HEK293 (cell line): Measurements from ENCODE around the gene PYCR2.

Source experiments
- CTCF ChIA-PET: fragments of 350-600 bp; formaldehyde crosslinking; extraction: SDS; loops from one replicate; lab custom pipeline; 2021; ENCODE audit warnings: antibody characterized with exemption; lab: Yijun Ruan, JAX
- POLR2A ChIA-PET: fragments of 300-600 bp; formaldehyde crosslinking; extraction: SDS; loops from one replicate; lab custom pipeline; 2020; ENCODE audit warnings: antibody characterized with exemption, inconsistent platforms; lab: Yijun Ruan, JAX
- H3K27ac ChIP-seq: fragments of 200-500 bp; sonication (Bioruptor generic); 2 replicates; pipeline ENCODE4 v1.5.1; 2014; ENCODE audit warnings: low read depth, low read length, control low read depth, inconsistent platforms; ENCODE audit errors: extremely low read depth
- H3K36me3 ChIP-seq, 2 experiments: fragments of 200-500 bp in 1 of 2; sonication (Bioruptor generic) in 1 of 2; 1 replicate in 1 of 2; 2 replicates in 1 of 2; pipeline ENCODE4 v1.5.1; 2014 to 2017; ENCODE audit warnings: inconsistent platforms in 2 of 2, low read length in 2 of 2; ENCODE audit not compliant: control insufficient read depth in 2 of 2, insufficient read depth in 1 of 2
- H3K4me1 ChIP-seq: fragments of 200-500 bp; sonication (Bioruptor generic); 2 replicates; pipeline ENCODE4 v1.5.1; 2014; ENCODE audit warnings: mild to moderate bottlenecking, low read length, inconsistent platforms; ENCODE audit not compliant: control insufficient read depth, insufficient read depth
- H3K4me3 ChIP-seq: 2 replicates; pipeline ENCODE4 v1.5.1; 2011; ENCODE audit warnings: low read depth, mild to moderate bottlenecking, control low read depth, low read length, moderate library complexity
- H3K9me3 ChIP-seq: fragments of 200-500 bp; sonication (Bioruptor generic); 2 replicates; pipeline ENCODE4 v1.5.1; 2014; ENCODE audit warnings: low read depth, low read length, inconsistent platforms; ENCODE audit not compliant: control insufficient read depth, insufficient read depth
- GFI1B ChIP-seq: fragments of 450-650 bp; formaldehyde crosslinking; IDR thresholded peaks from 2 replicates; pipeline ENCODE4 v1.5.1; 2016; ENCODE audit warnings: missing biosample characterization, missing genetic modification characterization
- SCRT1 ChIP-seq: fragments of 450-650 bp; formaldehyde crosslinking; IDR thresholded peaks from 2 replicates; pipeline ENCODE4 v1.5.1; 2016; ENCODE audit warnings: missing biosample characterization, missing genetic modification characterization, borderline replicate concordance
- ZBTB21 ChIP-seq: fragments of 450-650 bp; formaldehyde crosslinking; IDR thresholded peaks from 2 replicates; pipeline ENCODE4 v1.5.1; 2017; ENCODE audit warnings: missing biosample characterization, missing genetic modification characterization
- ZBTB8A ChIP-seq: fragments of 450-650 bp; formaldehyde crosslinking; IDR thresholded peaks from 2 replicates; pipeline ENCODE4 v1.5.1; 2016; ENCODE audit warnings: missing biosample characterization, missing genetic modification characterization
- ZNF10 ChIP-seq: fragments of 450-650 bp; formaldehyde crosslinking; IDR thresholded peaks from 2 replicates; pipeline ENCODE4 v1.5.1; 2017; ENCODE audit warnings: missing biosample characterization, missing genetic modification characterization
- ZNF133 ChIP-seq: fragments of 450-650 bp; formaldehyde crosslinking; IDR thresholded peaks from 2 replicates; pipeline ENCODE4 v1.5.1; 2016; ENCODE audit warnings: missing biosample characterization, missing genetic modification characterization
- ZNF23 ChIP-seq: fragments of 450-650 bp; formaldehyde crosslinking; IDR thresholded peaks from 2 replicates; pipeline ENCODE4 v1.5.1; 2016; ENCODE audit warnings: missing biosample characterization, missing genetic modification characterization, borderline replicate concordance
- ZNF239 ChIP-seq: fragments of 450-650 bp; formaldehyde crosslinking; IDR thresholded peaks from 2 replicates; pipeline ENCODE4 v1.5.1; 2016; ENCODE audit warnings: missing biosample characterization, missing genetic modification characterization
- ZNF341 ChIP-seq: fragments of 450-650 bp; formaldehyde crosslinking; IDR thresholded peaks from 2 replicates; pipeline ENCODE4; 2016; ENCODE audit warnings: low read depth, missing biosample characterization, missing genetic modification characterization
- ZNF449 ChIP-seq: fragments of 450-650 bp; formaldehyde crosslinking; IDR thresholded peaks from 2 replicates; pipeline ENCODE4 v1.5.1; 2017; ENCODE audit warnings: missing biosample characterization, mild to moderate bottlenecking, missing genetic modification characterization, moderate library complexity
- ZNF600 ChIP-seq: fragments of 450-650 bp; formaldehyde crosslinking; IDR thresholded peaks from 2 replicates; pipeline ENCODE4 v1.5.1; 2016; ENCODE audit warnings: missing biosample characterization, missing genetic modification characterization
- ZNF692 ChIP-seq: fragments of 450-650 bp; formaldehyde crosslinking; IDR thresholded peaks from 2 replicates; pipeline ENCODE4 v1.5.1; 2016; ENCODE audit warnings: missing biosample characterization, missing genetic modification characterization
- ZNF768 ChIP-seq: fragments of 450-650 bp; formaldehyde crosslinking; IDR thresholded peaks from 2 replicates; pipeline ENCODE4 v1.5.1; 2018; ENCODE audit warnings: missing biosample characterization, mild to moderate bottlenecking, missing genetic modification characterization
- ZNF776 ChIP-seq: fragments of 450-650 bp; formaldehyde crosslinking; IDR thresholded peaks from 2 replicates; pipeline ENCODE4 v1.5.0; 2017; ENCODE audit warnings: missing biosample characterization, missing genetic modification characterization, borderline replicate concordance
- ZNF777 ChIP-seq: fragments of 450-650 bp; formaldehyde crosslinking; IDR thresholded peaks from 2 replicates; pipeline ENCODE4 v1.5.1; 2017; ENCODE audit warnings: missing biosample characterization, missing genetic modification characterization, borderline replicate concordance
- TF ChIP-seq, protein P1 (sequence below): fragments of 450-650 bp; formaldehyde crosslinking; IDR thresholded peaks from 2 replicates; pipeline ENCODE4 v1.5.1; 2016; ENCODE audit warnings: missing biosample characterization, missing genetic modification characterization
- TF ChIP-seq, protein P2 (sequence below): fragments of 450-650 bp; formaldehyde crosslinking; IDR thresholded peaks from 2 replicates; pipeline ENCODE4 v1.5.1; 2016; ENCODE audit warnings: missing biosample characterization, missing genetic modification characterization

The PYCR2 gene

DNA sequence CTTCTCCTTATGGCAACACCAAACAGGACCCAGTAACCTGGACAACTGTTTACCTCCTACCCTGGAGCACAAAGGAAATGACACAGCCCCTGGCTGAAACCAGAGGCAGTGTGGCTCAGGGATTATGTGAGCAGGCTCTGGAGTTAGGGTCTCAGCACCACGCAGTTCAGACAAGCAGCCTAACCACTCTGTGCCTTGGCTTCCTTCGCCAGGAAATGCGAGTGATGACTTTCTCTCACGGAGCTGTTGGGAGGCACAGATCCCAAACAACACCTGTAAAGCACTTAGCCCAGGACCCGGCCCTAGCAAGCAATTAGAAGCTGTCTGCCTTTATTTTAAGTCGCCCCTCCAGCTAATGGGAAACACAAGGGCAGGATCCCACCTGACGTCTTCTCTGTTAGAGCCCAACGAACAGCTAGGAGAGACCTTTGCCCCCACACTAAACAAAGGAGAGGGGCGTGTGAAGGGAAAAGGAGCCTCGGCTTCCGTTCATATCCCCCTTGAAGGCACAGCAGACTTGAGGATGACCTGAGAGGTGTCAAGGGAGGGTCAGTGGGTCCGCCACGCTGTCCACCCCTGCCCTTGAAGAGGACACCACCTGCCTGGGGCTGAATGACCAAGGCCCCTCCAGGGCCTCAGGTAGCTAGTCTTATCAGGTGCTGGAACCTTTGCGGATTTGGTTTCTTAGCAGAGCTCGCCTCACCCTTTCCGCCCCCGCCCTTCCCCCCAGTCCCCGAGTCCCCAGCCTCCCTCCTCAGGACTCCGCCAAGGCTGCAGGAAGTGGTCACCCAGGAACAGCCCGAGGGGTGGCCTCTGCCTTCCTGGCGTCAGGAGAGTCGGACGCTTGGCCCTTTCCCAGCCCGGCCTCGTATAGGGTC is 42.7 kb downstream of the PYCR2 start:
- Histone ChIP-seq H3K4me3 (peak overlapping the region; percentile 86), H3K36me3 (peaks cover 0 to 14% of the 10 kb centered on the region in 2 experiments; a peak in 2 of 3 replicates), H3K4me1 (no peaks in the 10 kb centered on the region; the same call in 1 of the 2 replicates), H3K27ac (peak overlapping the region; percentile 76), H3K9me3 (no peaks in the 10 kb centered on the region)
- ChIA-PET POLR2A (interaction anchor here (0.5 to 3.6 kb wide), 25 partner anchors 9 to 1845 kb away, joined by 3 to 31 read pairs (median 7); partner anchors contain the start of genes ENAH, EPHX1, H3-3A and PYCR2), CTCF (interaction anchor here (0.6 to 2.4 kb wide), 15 partner anchors 10 to 1210 kb away, joined by 3 to 13 read pairs (median 4); no protein-coding TSS in a partner anchor)
- no peak for TF ChIP-seq ZNF777
- TF ChIP-seq SCRT1 (tag by site-specific recombination): no peak
- no peak for TF ChIP-seq GFI1B (tag by site-specific recombination)
- peak; percentile 46; the same call in 1 of the 2 replicates for TF ChIP-seq ZNF449 (tag by site-specific recombination)
- TF ChIP-seq, protein P1, sequence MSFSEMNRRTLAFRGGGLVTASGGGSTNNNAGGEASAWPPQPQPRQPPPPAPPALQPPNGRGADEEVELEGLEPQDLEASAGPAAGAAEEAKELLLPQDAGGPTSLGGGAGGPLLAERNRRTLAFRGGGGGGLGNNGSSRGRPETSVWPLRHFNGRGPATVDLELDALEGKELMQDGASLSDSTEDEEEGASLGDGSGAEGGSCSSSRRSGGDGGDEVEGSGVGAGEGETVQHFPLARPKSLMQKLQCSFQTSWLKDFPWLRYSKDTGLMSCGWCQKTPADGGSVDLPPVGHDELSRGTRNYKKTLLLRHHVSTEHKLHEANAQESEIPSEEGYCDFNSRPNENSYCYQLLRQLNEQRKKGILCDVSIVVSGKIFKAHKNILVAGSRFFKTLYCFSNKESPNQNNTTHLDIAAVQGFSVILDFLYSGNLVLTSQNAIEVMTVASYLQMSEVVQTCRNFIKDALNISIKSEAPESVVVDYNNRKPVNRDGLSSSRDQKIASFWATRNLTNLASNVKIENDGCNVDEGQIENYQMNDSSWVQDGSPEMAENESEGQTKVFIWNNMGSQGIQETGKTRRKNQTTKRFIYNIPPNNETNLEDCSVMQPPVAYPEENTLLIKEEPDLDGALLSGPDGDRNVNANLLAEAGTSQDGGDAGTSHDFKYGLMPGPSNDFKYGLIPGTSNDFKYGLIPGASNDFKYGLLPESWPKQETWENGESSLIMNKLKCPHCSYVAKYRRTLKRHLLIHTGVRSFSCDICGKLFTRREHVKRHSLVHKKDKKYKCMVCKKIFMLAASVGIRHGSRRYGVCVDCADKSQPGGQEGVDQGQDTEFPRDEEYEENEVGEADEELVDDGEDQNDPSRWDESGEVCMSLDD (tag by site-specific recombination): no peak
- TF ChIP-seq, protein P2, sequence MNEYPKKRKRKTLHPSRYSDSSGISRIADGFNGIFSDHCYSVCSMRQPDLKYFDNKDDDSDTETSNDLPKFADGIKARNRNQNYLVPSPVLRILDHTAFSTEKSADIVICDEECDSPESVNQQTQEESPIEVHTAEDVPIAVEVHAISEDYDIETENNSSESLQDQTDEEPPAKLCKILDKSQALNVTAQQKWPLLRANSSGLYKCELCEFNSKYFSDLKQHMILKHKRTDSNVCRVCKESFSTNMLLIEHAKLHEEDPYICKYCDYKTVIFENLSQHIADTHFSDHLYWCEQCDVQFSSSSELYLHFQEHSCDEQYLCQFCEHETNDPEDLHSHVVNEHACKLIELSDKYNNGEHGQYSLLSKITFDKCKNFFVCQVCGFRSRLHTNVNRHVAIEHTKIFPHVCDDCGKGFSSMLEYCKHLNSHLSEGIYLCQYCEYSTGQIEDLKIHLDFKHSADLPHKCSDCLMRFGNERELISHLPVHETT: no peak
- no peak for TF ChIP-seq ZNF23 (tag by site-specific recombination)
- TF ChIP-seq ZNF692: no peak
- TF ChIP-seq ZNF239 (tag by site-specific recombination): no peak
- TF ChIP-seq ZNF133 (tag by site-specific recombination): no peak
- no peak for TF ChIP-seq ZBTB21 (tag by site-specific recombination)
- peak; percentile 94 for TF ChIP-seq ZNF10
- TF ChIP-seq ZNF600 (tag by site-specific recombination): peak; percentile 73
- peak; percentile 80 for TF ChIP-seq ZNF341 (tag by site-specific recombination)
- TF ChIP-seq ZNF776 (tag by site-specific recombination): no peak
- TF ChIP-seq ZBTB8A: no peak
- TF ChIP-seq ZNF768 (tag by site-specific recombination): no peak
